NCI-H526 (cell line): Measurements from ENCODE around the gene RAPGEF3.
A peak's percentile ranks its signal among the peaks of the same experiment; 100 is the strongest.

Experiments
- DNase-seq, 2 experiments: peaks; one replicate each; lab custom pipeline; 2025; lab: John Stamatoyannopoulos, UW

Gene RAPGEF3

GRCh38 chr12:47721431-47721973 lies 37.2 kb downstream of the RAPGEF3 start:
- no peak for DNase-seq

- DNase-seq, result no peak
Observed at GRCh38 chr12:47718531-47718930, 40.1 kb downstream of the RAPGEF3 start.

- DNase-seq, result peak; percentile 72 to 88
Observed at GRCh38 chr12:47717443-47718193, 41.1 kb downstream of the RAPGEF3 start.

- DNase-seq, result no peak
Observed at GRCh38 chr12:47717046-47717442, 41.6 kb downstream of the RAPGEF3 start.

- DNase-seq, result no peak
Observed at GRCh38 chr12:47715877-47716548, 42.7 kb downstream of the RAPGEF3 start.

GRCh38 chr12:47715393-47715876 lies 43.2 kb downstream of the RAPGEF3 start:
- peak; percentile 62 to 86 for DNase-seq

GRCh38 chr12:47714826-47715386 lies 43.8 kb downstream of the RAPGEF3 start:
- DNase-seq, result no peak

- no peak for DNase-seq
Observed at GRCh38 chr12:47712171-47712570, 46.5 kb downstream of the RAPGEF3 start.

GRCh38 chr12:47711448-47711847 lies 47.2 kb downstream of the RAPGEF3 start:
- DNase-seq, result no peak

- DNase-seq, result no peak
Observed at GRCh38 chr12:47710278-47710677, 48.4 kb downstream of the RAPGEF3 start.

GRCh38 chr12:47709671-47710070 lies 49.0 kb downstream of the RAPGEF3 start:
- DNase-seq, result no peak

GRCh38 chr12:47709237-47709636 lies 49.4 kb downstream of the RAPGEF3 start:
- DNase-seq, result no peak

- DNase-seq, result no peak
Observed at GRCh38 chr12:47707905-47708543, 50.7 kb downstream of the RAPGEF3 start.

- DNase-seq, result no peak
Observed at GRCh38 chr12:47707355-47707754, 51.3 kb downstream of the RAPGEF3 start.

GRCh38 chr12:47705566-47706425 lies 52.9 kb downstream of the RAPGEF3 start, which contains the start of gene RPAP3:
Gene RPAP3 (minus strand): TSS chr12:47706030. CDS start chr12:47702840, 3,190 bp downstream.
- DNase-seq, result peak; percentile 89 to 97

- DNase-seq, result no peak
Observed at GRCh38 chr12:47705229-47705565, 53.5 kb downstream of the RAPGEF3 start.

- DNase-seq, result no peak
Observed at GRCh38 chr12:47704719-47705118, 54.0 kb downstream of the RAPGEF3 start.

GRCh38 chr12:47700263-47700662 lies 58.4 kb downstream of the RAPGEF3 start:
- no peak for DNase-seq

- no peak for DNase-seq
Observed at GRCh38 chr12:47698631-47699030, 60.0 kb downstream of the RAPGEF3 start.

GRCh38 chr12:47698055-47698454 lies 60.6 kb downstream of the RAPGEF3 start:
- DNase-seq, result no peak

- DNase-seq, result no peak
Observed at GRCh38 chr12:47689215-47689614, 69.5 kb downstream of the RAPGEF3 start.
